PC-9 (cell line): ENCODE results near the gene RAP1GAP2. TPM values are rescaled to one million over a fixed set of nuclear protein-coding genes. Genes with fewer than 3 reads are reported as not detected.
"Not testable (repeated sequence)": the region's sequence is repeated elsewhere in the genome, so short reads cannot be mapped to it uniquely, and the experiment has no call there.

Source experiments
- BruUV-seq: library from RNA; stranded (reverse); fragments of 400-500 nt; replicated peaks from 2 replicates; lab custom pipeline; 2021; lab: Mats Ljungman, UMichigan
- CTCF ChIA-PET: fragments of 300-600 bp; sonication (Branson Sonifier 250); formaldehyde crosslinking; loops from one replicate; lab custom pipeline; 2022; ENCODE audit warnings: antibody characterized with exemption; lab: Charles Lee
- POLR2A ChIA-PET: fragments of 300-600 bp; sonication (Branson Sonifier 250); formaldehyde crosslinking; loops from one replicate; lab custom pipeline; 2022; ENCODE audit warnings: antibody characterized with exemption; ENCODE audit not compliant: unreplicated experiment; lab: Charles Lee
- DNase-seq, 2 experiments: peaks; one replicate each; pipeline versions ENCODE4 v3.0.0 to v3.0.0-alpha.2; 2015 to 2022; ENCODE audit warnings: mixed read lengths in 1 of 2
- H2AFZ ChIP-seq: fragments of 200-600 bp; sonication (generic); 2 replicates; pipeline ENCODE4 v1.8.1; 2017; ENCODE audit warnings: antibody characterized with exemption
- H3F3A ChIP-seq: fragments of 200-600 bp; sonication (generic); 2 replicates; pipeline ENCODE4 v1.8.1; 2017; ENCODE audit warnings: antibody characterized with exemption, mild to moderate bottlenecking, low read depth; ENCODE audit not compliant: insufficient read depth
- H3K27ac ChIP-seq: fragments of 200-600 bp; sonication (generic); 2 replicates; pipeline ENCODE4 v1.6.1; 2016; ENCODE audit warnings: mixed run types
- H3K27me3 ChIP-seq: fragments of 200-600 bp; sonication (generic); 2 replicates; pipeline ENCODE4 v1.6.1; 2016; ENCODE audit warnings: low read depth, mixed run types; ENCODE audit not compliant: insufficient read depth
- H3K36me3 ChIP-seq: fragments of 200-600 bp; sonication (generic); 2 replicates; pipeline ENCODE4 v1.6.1; 2016; ENCODE audit warnings: low read depth, mixed run types
- H3K4me1 ChIP-seq: fragments of 200-600 bp; sonication (generic); replicated peaks from 2 replicates; pipeline ENCODE4 v1.6.1; 2016; ENCODE audit warnings: mixed run types; ENCODE audit not compliant: insufficient read depth
- H3K4me2 ChIP-seq: fragments of 200-600 bp; sonication (generic); 2 replicates; pipeline ENCODE4 v1.6.1; 2017; ENCODE audit warnings: mixed run types
- H3K4me3 ChIP-seq: fragments of 200-600 bp; sonication (generic); 2 replicates; pipeline ENCODE4 v1.6.1; 2016; ENCODE audit warnings: mixed run types
- H3K79me2 ChIP-seq: fragments of 200-600 bp; sonication (generic); 2 replicates; pipeline ENCODE4 v1.6.1; 2017; ENCODE audit warnings: low read depth, mixed run types
- H3K9me2 ChIP-seq: fragments of 200-600 bp; sonication (generic); 2 replicates; pipeline ENCODE4 v1.8.1; 2017; ENCODE audit warnings: mild to moderate bottlenecking; ENCODE audit not compliant: insufficient read depth
- H3K9me3 ChIP-seq: fragments of 200-600 bp; sonication (generic); 2 replicates; pipeline ENCODE4 v1.8.1; 2016; ENCODE audit warnings: low read depth; ENCODE audit not compliant: insufficient read depth
- H4K20me1 ChIP-seq: fragments of 200-600 bp; sonication (generic); 2 replicates; pipeline ENCODE4 v1.8.1; 2017; ENCODE audit not compliant: insufficient read depth
- CTCF ChIP-seq: fragments of 200-600 bp; sonication (generic); conservative IDR thresholded peaks from 2 replicates; pipeline ENCODE4 v1.6.1; 2017; ENCODE audit warnings: mixed run types, antibody characterized with exemption, mild to moderate bottlenecking, moderate library complexity
- EZH2 ChIP-seq: fragments of 200-600 bp; sonication (generic); IDR thresholded peaks from 2 replicates; pipeline ENCODE4 v1.8.0; 2017; ENCODE audit warnings: antibody characterized with exemption, low read depth
- intact Hi-C: fragments of 100-400 bp; cut with micrococcal nuclease; formaldehyde crosslinking; loops from one replicate; pipeline ENCODE4 v1.10.0; 2022; ENCODE audit not compliant: unreplicated experiment
- total RNA-seq: library from RNA; stranded (reverse); gene quantifications from 2 replicates; pipeline ENCODE4 v1.2.3, GENCODE V29; 2021

RAP1GAP2 gene
- total RNA-seq, 1 experiment from 2014 or later = 10.1 TPM

GRCh38 chr17:2983255-2983654 lies 187.0 kb downstream of the RAP1GAP2 start:
- H3K36me3 ChIP-seq = peaks cover 19% of the 10 kb centered on the region
- no peak overlapping the region for H3K4me3 ChIP-seq
- H3K27me3 ChIP-seq = no peaks in the 10 kb centered on the region
- H3K9me3 ChIP-seq = no peaks in the 10 kb centered on the region
- no peak overlapping the region for H3K4me2 ChIP-seq
- BruUV-seq = no TSS peak
- no peaks in the 10 kb centered on the region for H3K9me2 ChIP-seq
- no peak for DNase-seq
- no peaks in the 10 kb centered on the region for H3K4me1 ChIP-seq
- no peaks in the 10 kb centered on the region for H3K79me2 ChIP-seq
- POLR2A ChIA-PET = no interaction called here
- H3F3A ChIP-seq = 0 out of 2 replicates have a peak, but pooled peaks cover 3% of the 10 kb centered on the region
- TF ChIP-seq CTCF (no peak), EZH2 (no peak)
- CTCF ChIA-PET = no interaction called here
- intact Hi-C loops = no loop called here
- no peak overlapping the region for H3K27ac ChIP-seq
- H2AFZ ChIP-seq = no peak overlapping the region
- no peaks in the 10 kb centered on the region for H4K20me1 ChIP-seq

GRCh38 chr17:2985318-2985717 lies 189.1 kb downstream of the RAP1GAP2 start:
- Histone ChIP-seq H2AFZ (no peak overlapping the region), H3K4me2 (no peak overlapping the region), H4K20me1 (no peaks in the 10 kb centered on the region), H3K27ac (no peak overlapping the region), H3K36me3 (peaks cover 28% of the 10 kb centered on the region), H3K79me2 (no peaks in the 10 kb centered on the region), H3K27me3 (no peaks in the 10 kb centered on the region), H3F3A (0 out of 2 replicates have a peak, but pooled peaks cover 3% of the 10 kb centered on the region), H3K4me1 (no peaks in the 10 kb centered on the region), H3K4me3 (no peak overlapping the region), H3K9me2 (no peaks in the 10 kb centered on the region), H3K9me3 (0 out of 2 replicates have a peak, but pooled peaks cover 3% of the 10 kb centered on the region)
- no peak for DNase-seq
- POLR2A ChIA-PET = no interaction called here
- no TSS peak for BruUV-seq
- CTCF ChIA-PET = no interaction called here
- TF ChIP-seq EZH2 = no peak
- no peak for TF ChIP-seq CTCF
- intact Hi-C loops = no loop called here

- BruUV-seq = no TSS peak
- TF ChIP-seq CTCF (no peak), EZH2 (no peak)
- Histone ChIP-seq H3K27me3 (no peaks in the 10 kb centered on the region), H3K4me1 (no peaks in the 10 kb centered on the region), H3K4me2 (no peak overlapping the region), H4K20me1 (no peaks in the 10 kb centered on the region), H3K4me3 (no peak overlapping the region), H3K27ac (no peak overlapping the region), H3F3A (0 out of 2 replicates have a peak, but pooled peaks cover 3% of the 10 kb centered on the region), H3K36me3 (peaks cover 24% of the 10 kb centered on the region), H3K9me2 (no peaks in the 10 kb centered on the region), H2AFZ (no peak overlapping the region), H3K9me3 (0 out of 2 replicates have a peak, but pooled peaks cover 3% of the 10 kb centered on the region), H3K79me2 (no peaks in the 10 kb centered on the region)
- ChIA-PET POLR2A (no interaction called here), CTCF (no interaction called here)
- intact Hi-C loops = no loop called here
- no peak for DNase-seq
Observed at GRCh38 chr17:2986925-2987324, 190.7 kb downstream of the RAP1GAP2 start.

- POLR2A ChIA-PET, H3K4me2 ChIP-seq, DNase-seq, H3F3A ChIP-seq, H3K27me3 ChIP-seq, H3K79me2 ChIP-seq, H3K9me2 ChIP-seq, H4K20me1 ChIP-seq, intact Hi-C loops, H2AFZ ChIP-seq, H3K9me3 ChIP-seq, BruUV-seq, H3K27ac ChIP-seq, H3K4me1 ChIP-seq, H3K4me3 ChIP-seq: not testable (repeated sequence)
- H3K36me3 ChIP-seq = peaks cover 16% of the 10 kb centered on the region; the same call in 1 of the 2 replicates
- CTCF ChIA-PET = interaction anchor here (0.6 kb wide), 1 partner anchor 287 kb away, joined by 13 read pairs; no protein-coding TSS in a partner anchor
Observed at GRCh38 chr17:2989396-2989795, 193.2 kb downstream of the RAP1GAP2 start.
